HAP-1 (cell line): ENCODE data around the gene PLAAT5.
"Not testable (repeated sequence)": the region's sequence is repeated elsewhere in the genome, so short reads cannot be mapped to it uniquely, and the experiment has no call there.

Experiments used
- DNase-seq, 2 experiments: peaks; one replicate each; pipeline ENCODE4 v3.0.0-alpha.2; 2016 to 2020; ENCODE audit warnings: low spot score in 2 of 2
- H3K27me3 ChIP-seq: fragments of 250-450 bp; sonication (Bioruptor Pico); 2 replicates; pipeline ENCODE4 v1.5.1; 2020; ENCODE audit warnings: low read depth, mild to moderate bottlenecking, moderate library complexity
- H3K36me3 ChIP-seq: fragments of 250-450 bp; sonication (Bioruptor Pico); replicated peaks from 2 replicates; pipeline ENCODE4 v1.5.1; 2020; ENCODE audit warnings: mild to moderate bottlenecking
- H3K4me1 ChIP-seq: fragments of 250-450 bp; sonication (Bioruptor Pico); 2 replicates; pipeline ENCODE4 v1.5.1; 2020; ENCODE audit warnings: mild to moderate bottlenecking
- H3K4me3 ChIP-seq: fragments of 250-450 bp; sonication (Bioruptor Pico); 2 replicates; pipeline ENCODE4 v1.5.1; 2020; ENCODE audit warnings: mild to moderate bottlenecking, moderate library complexity
- H3K9me3 ChIP-seq: fragments of 250-450 bp; sonication (Bioruptor Pico); 2 replicates; pipeline ENCODE4 v1.5.1; 2020; ENCODE audit warnings: mild to moderate bottlenecking, moderate library complexity
- in situ Hi-C: fragments of 300-500 bp; cut with MboI; formaldehyde crosslinking; loops from 3 replicates; pipeline ENCODE4 v1.14.3; 2020; ENCODE audit warnings: low sequenced_read_pairs, inconsistent platforms, mixed read lengths

The PLAAT5 gene

GRCh38 chr11:63490551-63491239 lies at the start of gene PLAAT5:
PLAAT5 (minus strand) TSS chr11:63491167; CDS start chr11:63491034, 133 bp downstream.
- Histone ChIP-seq H3K4me3 (peak within 1 kb of the TSS; percentile 17), H3K9me3 (peaks cover 7% of the 10 kb centered on the region), H3K4me1 (peaks cover 31% of the 10 kb centered on the region), H3K36me3 (no peaks in the 10 kb centered on the region), H3K27me3 (no peaks in the 10 kb centered on the region)
- in situ Hi-C loops, result no loop called here
- peak; percentile 16 to 50 for DNase-seq

GRCh38 chr11:63537293-63538101 lies 46.5 kb upstream of the PLAAT5 start:
- Histone ChIP-seq H3K9me3 (no peaks in the 10 kb centered on the region), H3K36me3 (no peaks in the 10 kb centered on the region), H3K4me3 (no peak overlapping the region), H3K27me3 (no peaks in the 10 kb centered on the region), H3K4me1 (peaks cover 31% of the 10 kb centered on the region)
- no peak for DNase-seq
- in situ Hi-C loops, result no loop called here

- Histone ChIP-seq H3K9me3 (no peaks in the 10 kb centered on the region), H3K36me3 (no peaks in the 10 kb centered on the region), H3K4me3 (no peak within 1 kb of the TSS), H3K27me3 (no peaks in the 10 kb centered on the region), H3K4me1 (peaks cover 37% of the 10 kb centered on the region)
- no peak for DNase-seq
- in situ Hi-C loops, result no loop called here
Observed at GRCh38 chr11:63536669-63537292, 45.8 kb upstream of the PLAAT5 start, which contains the start of gene PLAAT4. PLAAT4 (plus strand) TSS chr11:63536808; CDS start chr11:63536869, 61 bp downstream.

DNA sequence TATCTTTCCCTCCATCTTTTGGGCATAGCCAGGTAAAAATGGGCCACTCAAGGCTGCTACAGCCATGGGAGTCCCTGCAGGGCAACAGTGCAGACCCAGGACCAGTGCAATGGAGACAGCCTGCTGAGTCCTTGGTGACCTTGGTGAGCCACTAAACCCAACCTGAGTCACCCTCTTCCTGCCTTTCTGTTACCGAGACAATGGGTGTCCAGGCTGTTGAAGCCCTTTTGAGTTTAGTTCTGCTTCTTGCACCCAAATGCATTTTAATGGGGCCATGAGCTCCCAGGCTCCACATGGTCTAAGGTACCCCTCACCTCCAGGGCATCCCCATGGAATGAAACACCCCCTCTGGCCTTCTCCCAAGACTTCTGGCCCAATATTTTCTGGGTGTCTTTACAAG lies 44.8 kb upstream of the PLAAT5 start:
- no peak for DNase-seq
- H3K4me3 ChIP-seq, result no peak overlapping the region
- H3K4me1 ChIP-seq, result peaks cover 42% of the 10 kb centered on the region
- no peaks in the 10 kb centered on the region for H3K27me3 ChIP-seq
- no peaks in the 10 kb centered on the region for H3K36me3 ChIP-seq
- H3K9me3 ChIP-seq, result no peaks in the 10 kb centered on the region
- in situ Hi-C loops, result no loop called here

DNA sequence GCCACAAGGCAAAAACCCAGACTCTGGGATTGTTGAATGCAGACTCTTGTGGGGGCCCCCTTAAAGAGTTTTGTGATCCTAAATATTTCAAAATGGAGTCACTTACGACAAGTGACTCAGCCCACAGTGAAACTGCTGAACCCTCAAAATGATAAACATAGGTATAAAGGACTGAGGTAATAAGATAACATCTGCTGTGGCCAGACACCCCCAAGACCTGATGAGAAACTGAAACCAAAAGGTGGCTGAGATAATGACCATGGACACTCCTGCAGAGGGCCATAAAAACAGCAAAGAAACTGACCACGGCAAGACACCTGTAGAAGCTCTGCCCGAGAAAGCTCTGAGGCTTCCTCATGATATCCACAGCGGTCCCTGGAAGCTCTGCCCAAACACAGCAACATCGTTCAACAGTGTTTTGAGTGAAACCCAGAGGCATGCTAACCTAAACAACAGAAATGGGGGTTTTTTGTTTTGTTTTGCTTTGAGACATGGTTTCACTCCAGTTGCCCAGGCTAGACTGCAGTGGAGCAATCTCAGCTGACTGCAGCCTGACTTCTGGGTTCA lies 44.0 kb upstream of the PLAAT5 start:
- peaks cover 43% of the 10 kb centered on the region for H3K4me1 ChIP-seq
- no peaks in the 10 kb centered on the region for H3K27me3 ChIP-seq
- H3K9me3 ChIP-seq, result no peaks in the 10 kb centered on the region
- no peak for DNase-seq
- in situ Hi-C loops, result loop anchor here (5.0 kb wide), 1 partner anchor 77 kb away; the partner anchor contains the start of gene PLAAT3
- no peak overlapping the region for H3K4me3 ChIP-seq
- no peaks in the 10 kb centered on the region for H3K36me3 ChIP-seq

- Histone ChIP-seq H3K27me3 (no peaks in the 10 kb centered on the region), H3K36me3 (no peaks in the 10 kb centered on the region), H3K9me3 (no peaks in the 10 kb centered on the region), H3K4me3 (no peak overlapping the region), H3K4me1 (peaks cover 52% of the 10 kb centered on the region)
- in situ Hi-C loops, result loop anchor here (5.0 kb wide), 1 partner anchor 78 kb away; the partner anchor contains the start of gene PLAAT3
- DNase-seq, result no peak
Observed at GRCh38 chr11:63534076-63534475, 43.1 kb upstream of the PLAAT5 start.

DNA sequence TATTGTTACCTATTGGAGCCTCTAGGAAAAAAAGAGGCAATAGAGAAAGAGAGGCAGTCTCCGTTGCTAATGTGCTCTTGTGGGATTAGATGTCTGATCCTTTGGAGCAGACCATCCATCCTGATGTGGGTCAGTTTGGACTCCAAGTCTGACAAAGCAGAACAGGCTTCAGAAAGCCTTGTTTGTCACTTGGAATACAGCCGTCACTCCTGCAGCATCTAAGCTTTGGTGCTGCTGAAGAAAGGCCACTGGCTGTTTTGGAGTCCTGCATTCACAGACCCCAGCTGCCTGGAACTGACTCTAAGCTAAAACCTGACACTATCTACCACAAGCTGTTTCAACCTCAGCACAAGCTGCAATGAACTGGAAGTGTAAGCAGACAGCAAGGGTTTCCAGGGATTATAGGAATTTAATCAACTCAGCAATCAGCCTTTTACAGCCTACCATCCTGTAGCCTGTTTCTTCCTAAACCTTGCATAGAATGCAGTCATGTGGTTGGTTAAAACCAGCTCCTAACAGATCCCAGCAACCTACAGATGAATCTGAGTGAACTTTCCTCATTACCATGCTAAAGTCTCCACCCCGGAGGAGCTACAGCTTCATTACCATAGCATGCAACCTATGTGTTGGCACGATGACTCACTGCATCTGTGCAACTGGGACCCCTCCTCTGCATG lies 42.0 kb upstream of the PLAAT5 start:
- Histone ChIP-seq H3K27me3 (no peaks in the 10 kb centered on the region), H3K4me1 (peaks cover 60% of the 10 kb centered on the region), H3K36me3 (no peaks in the 10 kb centered on the region), H3K9me3 (no peaks in the 10 kb centered on the region), H3K4me3 (no peak overlapping the region)
- in situ Hi-C loops, result loop anchor here (5.0 kb wide), 1 partner anchor 79 kb away; the partner anchor contains the start of gene PLAAT3
- peak; percentile 35 to 53 for DNase-seq

- no peak overlapping the region for H3K4me3 ChIP-seq
- H3K4me1 ChIP-seq, result peaks cover 68% of the 10 kb centered on the region
- in situ Hi-C loops, result loop anchor here (5.0 kb wide), 1 partner anchor 80 kb away; the partner anchor contains the start of gene PLAAT3
Observed at GRCh38 chr11:63532117-63532516, 41.1 kb upstream of the PLAAT5 start.

GRCh38 chr11:63531074-63531792 lies 40.3 kb upstream of the PLAAT5 start:
- not testable (repeated sequence) for H3K36me3 ChIP-seq, H3K4me3 ChIP-seq, H3K27me3 ChIP-seq, H3K9me3 ChIP-seq
- peak; percentile 76 to 77 for DNase-seq
- in situ Hi-C loops, result loop anchor here (5.0 kb wide), 1 partner anchor 81 kb away; the partner anchor contains the start of gene PLAAT3
- peaks cover 64% of the 10 kb centered on the region for H3K4me1 ChIP-seq

More at GRCh38 chr11:63532117-63532516, 41.1 kb upstream of the PLAAT5 start:
- peak in 1 of 2 experiments; percentile 94 for DNase-seq
- no peaks in the 10 kb centered on the region for H3K36me3 ChIP-seq
- no peaks in the 10 kb centered on the region for H3K27me3 ChIP-seq
- H3K9me3 ChIP-seq, result no peaks in the 10 kb centered on the region

GRCh38 chr11:63530021-63530420 lies 39.1 kb upstream of the PLAAT5 start:
- H3K27me3 ChIP-seq, result no peaks in the 10 kb centered on the region
- H3K4me3 ChIP-seq, result peak overlapping the region; percentile 2
- in situ Hi-C loops, result loop anchor here (5.0 kb wide), 1 partner anchor 82 kb away; the partner anchor contains the start of gene PLAAT3
- peak; percentile 77 to 83 for DNase-seq
- peaks cover 64% of the 10 kb centered on the region for H3K4me1 ChIP-seq
- no peaks in the 10 kb centered on the region for H3K36me3 ChIP-seq
- H3K9me3 ChIP-seq, result no peaks in the 10 kb centered on the region

GRCh38 chr11:63529373-63529772 lies 38.4 kb upstream of the PLAAT5 start:
- Histone ChIP-seq H3K4me3 (peak overlapping the region; percentile 2; the same call in 1 of the 2 replicates), H3K4me1 (peaks cover 61% of the 10 kb centered on the region)

GRCh38 chr11:63528729-63529278 lies 37.8 kb upstream of the PLAAT5 start:
- H3K4me1 ChIP-seq, result peaks cover 56% of the 10 kb centered on the region
- DNase-seq, H3K9me3 ChIP-seq, in situ Hi-C loops, H3K36me3 ChIP-seq, H3K4me3 ChIP-seq, H3K27me3 ChIP-seq: not testable (repeated sequence)

More at GRCh38 chr11:63529373-63529772, 38.4 kb upstream of the PLAAT5 start:
- H3K27me3 ChIP-seq, DNase-seq, H3K9me3 ChIP-seq, H3K36me3 ChIP-seq, in situ Hi-C loops: not testable (repeated sequence)
